OCI-LY1 (cell line): ENCODE data around the gene CACNG4.

Experiments
- H2AFZ ChIP-seq: fragments of 200-600 bp; sonication (generic), shearing (Covaris generic); 2 replicates; pipeline ENCODE4 v1.6.0; 2014; ENCODE audit warnings: antibody characterized with exemption, mild to moderate bottlenecking, low read length
- H3F3A ChIP-seq: fragments of 200-600 bp; sonication (generic), shearing (Covaris generic); 2 replicates; pipeline ENCODE4 v1.6.0; 2014; ENCODE audit warnings: mild to moderate bottlenecking, antibody characterized with exemption, low read length, moderate library complexity; ENCODE audit not compliant: insufficient read depth
- H3K27ac ChIP-seq: fragments of 200-600 bp; sonication (generic); 2 replicates; pipeline ENCODE4 v1.5.1; 2014; ENCODE audit warnings: low read length, mixed run types, mild to moderate bottlenecking, low read depth; ENCODE audit not compliant: poor library complexity, severe bottlenecking
- H3K27me3 ChIP-seq: fragments of 200-600 bp; sonication (generic); 2 replicates; pipeline ENCODE4 v1.6.0; 2014; ENCODE audit warnings: antibody characterized with exemption, mild to moderate bottlenecking, low read length, moderate library complexity; ENCODE audit not compliant: insufficient read depth
- H3K36me3 ChIP-seq: fragments of 200-600 bp; sonication (generic); 2 replicates; pipeline ENCODE4 v1.6.1; 2014; ENCODE audit warnings: mild to moderate bottlenecking, antibody characterized with exemption, low read length, moderate library complexity, mixed read lengths; ENCODE audit not compliant: insufficient read depth
- H3K4me1 ChIP-seq: fragments of 200-600 bp; sonication (generic); 2 replicates; pipeline ENCODE4 v1.5.1; 2014; ENCODE audit warnings: mild to moderate bottlenecking, low read length, moderate library complexity; ENCODE audit not compliant: insufficient read depth, severe bottlenecking
- H3K4me2 ChIP-seq: fragments of 200-600 bp; sonication (generic), shearing (Covaris generic); 2 replicates; pipeline ENCODE4 v1.6.1; 2014; ENCODE audit warnings: low read length
- H3K4me3 ChIP-seq: fragments of 200-600 bp; sonication (generic); 2 replicates; pipeline ENCODE4 v1.5.1; 2014; ENCODE audit warnings: low read length, low read depth, mild to moderate bottlenecking, mixed read lengths; ENCODE audit not compliant: poor library complexity, severe bottlenecking
- H3K79me2 ChIP-seq: fragments of 200-600 bp; shearing (Covaris generic); 2 replicates; pipeline ENCODE4 v1.6.1; 2016; ENCODE audit warnings: mixed run types, low read length, mixed read lengths; ENCODE audit not compliant: insufficient read depth
- H3K9ac ChIP-seq: fragments of 200-600 bp; sonication (generic), shearing (Covaris generic); 2 replicates; pipeline ENCODE4 v1.6.1; 2014; ENCODE audit warnings: mild to moderate bottlenecking, low read length, mixed read lengths
- H3K9me2 ChIP-seq: fragments of 200-600 bp; sonication (generic), shearing (Covaris generic); 2 replicates; pipeline ENCODE4 v1.6.1; 2014; ENCODE audit warnings: low read depth, mild to moderate bottlenecking, low read length, mixed read lengths
- H3K9me3 ChIP-seq: fragments of 200-600 bp; shearing (Covaris generic); 2 replicates; pipeline ENCODE4 v1.6.1; 2014; ENCODE audit warnings: low read length, mixed read lengths
- H4K20me1 ChIP-seq: fragments of 200-600 bp; sonication (generic), shearing (Covaris generic); 2 replicates; pipeline ENCODE4 v1.6.0; 2016; ENCODE audit warnings: mild to moderate bottlenecking, low read length; ENCODE audit not compliant: insufficient read depth
- EZH2 ChIP-seq: fragments of 200-600 bp; sonication (generic), shearing (Covaris generic); IDR thresholded peaks from 2 replicates; pipeline ENCODE4 v1.8.0; 2017; ENCODE audit warnings: borderline replicate concordance, mixed run types, mild to moderate bottlenecking, antibody characterized with exemption, low read length, moderate library complexity, mixed read lengths
- TF ChIP-seq, protein P1 (sequence below): fragments of 200-600 bp; sonication (generic), shearing (Covaris generic); IDR thresholded peaks from 2 replicates; pipeline ENCODE4 v1.5.1; 2017; ENCODE audit warnings: mild to moderate bottlenecking, antibody characterized with exemption, low read length, moderate library complexity, mixed read lengths

Gene CACNG4

DNA sequence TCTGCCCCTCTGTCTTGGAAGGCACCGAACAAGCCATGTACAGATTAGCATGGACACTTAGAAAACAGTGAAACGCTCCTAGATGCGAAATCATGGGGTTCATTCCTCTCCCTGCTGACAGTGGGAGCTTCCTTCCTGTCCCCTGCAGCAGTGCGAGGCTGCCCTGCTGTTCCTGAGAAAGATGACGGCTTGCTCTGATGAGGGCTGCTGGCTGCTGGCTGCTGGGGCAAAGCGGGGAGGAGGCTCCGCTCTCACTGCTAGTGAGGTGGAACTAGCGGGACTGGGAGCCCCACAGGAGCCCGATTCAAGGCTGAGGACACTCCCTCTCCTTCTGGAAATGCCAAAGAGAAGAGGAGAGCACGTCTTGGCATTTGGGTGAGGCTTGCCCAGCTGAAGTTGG lies 25.9 kb upstream of the CACNG4 start:
- Histone ChIP-seq H3K27ac (no peak overlapping the region), H3K4me2 (no peak overlapping the region), H3K36me3 (no peaks in the 10 kb centered on the region), H3K9ac (no peak overlapping the region), H3F3A (no peaks in the 10 kb centered on the region), H3K9me2 (no peaks in the 10 kb centered on the region), H3K9me3 (no peaks in the 10 kb centered on the region), H3K4me3 (no peak overlapping the region), H2AFZ (no peak overlapping the region), H4K20me1 (no peaks in the 10 kb centered on the region), H3K79me2 (no peaks in the 10 kb centered on the region), H3K27me3 (peaks cover 7% of the 10 kb centered on the region; the same call in 1 of the 2 replicates), H3K4me1 (no peaks in the 10 kb centered on the region)
- TF ChIP-seq, protein P1, sequence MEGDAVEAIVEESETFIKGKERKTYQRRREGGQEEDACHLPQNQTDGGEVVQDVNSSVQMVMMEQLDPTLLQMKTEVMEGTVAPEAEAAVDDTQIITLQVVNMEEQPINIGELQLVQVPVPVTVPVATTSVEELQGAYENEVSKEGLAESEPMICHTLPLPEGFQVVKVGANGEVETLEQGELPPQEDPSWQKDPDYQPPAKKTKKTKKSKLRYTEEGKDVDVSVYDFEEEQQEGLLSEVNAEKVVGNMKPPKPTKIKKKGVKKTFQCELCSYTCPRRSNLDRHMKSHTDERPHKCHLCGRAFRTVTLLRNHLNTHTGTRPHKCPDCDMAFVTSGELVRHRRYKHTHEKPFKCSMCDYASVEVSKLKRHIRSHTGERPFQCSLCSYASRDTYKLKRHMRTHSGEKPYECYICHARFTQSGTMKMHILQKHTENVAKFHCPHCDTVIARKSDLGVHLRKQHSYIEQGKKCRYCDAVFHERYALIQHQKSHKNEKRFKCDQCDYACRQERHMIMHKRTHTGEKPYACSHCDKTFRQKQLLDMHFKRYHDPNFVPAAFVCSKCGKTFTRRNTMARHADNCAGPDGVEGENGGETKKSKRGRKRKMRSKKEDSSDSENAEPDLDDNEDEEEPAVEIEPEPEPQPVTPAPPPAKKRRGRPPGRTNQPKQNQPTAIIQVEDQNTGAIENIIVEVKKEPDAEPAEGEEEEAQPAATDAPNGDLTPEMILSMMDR = no peak
- no peak for TF ChIP-seq EZH2

GRCh38 chr17:66939461-66940114 lies 24.9 kb upstream of the CACNG4 start:
- no peaks in the 10 kb centered on the region for H3F3A ChIP-seq
- TF ChIP-seq EZH2 = no peak
- TF ChIP-seq, protein P1 = no peak
- H3K36me3 ChIP-seq = no peaks in the 10 kb centered on the region
- peaks cover 10% of the 10 kb centered on the region; the same call in 1 of the 2 replicates for H3K27me3 ChIP-seq
- no peak overlapping the region for H3K9ac ChIP-seq
- H3K27ac ChIP-seq = no peak overlapping the region
- H3K4me2 ChIP-seq = no peak overlapping the region
- H3K9me3 ChIP-seq = no peaks in the 10 kb centered on the region
- H4K20me1 ChIP-seq = no peaks in the 10 kb centered on the region
- no peak overlapping the region for H2AFZ ChIP-seq
- no peaks in the 10 kb centered on the region for H3K4me1 ChIP-seq
- H3K4me3 ChIP-seq = no peak overlapping the region
- no peaks in the 10 kb centered on the region for H3K79me2 ChIP-seq
- H3K9me2 ChIP-seq = no peaks in the 10 kb centered on the region

- Histone ChIP-seq H4K20me1 (no peaks in the 10 kb centered on the region), H3K9me2 (no peaks in the 10 kb centered on the region), H3K4me1 (no peaks in the 10 kb centered on the region), H3K36me3 (no peaks in the 10 kb centered on the region), H3K9me3 (no peaks in the 10 kb centered on the region), H3K27ac (no peak overlapping the region), H3K4me2 (no peak overlapping the region), H3K79me2 (no peaks in the 10 kb centered on the region), H3F3A (no peaks in the 10 kb centered on the region), H2AFZ (no peak overlapping the region), H3K9ac (no peak overlapping the region), H3K27me3 (peaks cover 14% of the 10 kb centered on the region; the same call in 1 of the 2 replicates), H3K4me3 (no peak overlapping the region)
- TF ChIP-seq, protein P1 = no peak
- TF ChIP-seq EZH2 = no peak
These were observed 23.3 kb upstream of the CACNG4 start for GRCh38 chr17:66941249-66941648.
